ENCODE results near the gene SNRNP25. TPM values are rescaled to one million over a fixed set of nuclear protein-coding genes. Genes with fewer than 3 reads are reported as not detected.
A peak's percentile ranks its signal among the peaks of the same experiment; 100 is the strongest.

The SNRNP25 gene
- total and polyA plus RNA-seq, 2 donors (not counting 3 experiments of a cell fraction or from before 2014, with no cell fraction given), result 41.8 to 49.6 TPM

GRCh38 chr16:76535-77272, 23.1 kb downstream of the SNRNP25 start:
- no peak overlapping the region for H2AFZ ChIP-seq (ENCODE audit: low read depth, low read length)
- FAIRE-seq (peak; percentile 89), DNase-seq (ENCODE audit: low read depth, low spot score) (peak; percentile 75)
- peak overlapping the region; percentile 92 for H3K27ac ChIP-seq (ENCODE audit: insufficient read depth, low read depth, low read length)
- no peaks in the 10 kb centered on the region for H4K20me1 ChIP-seq (replicated peaks; ENCODE audit: control insufficient read depth, extremely low read depth, insufficient read depth, low read length)
- ChIA-PET CTCF (interaction anchor here (1.0 to 18.5 kb wide), 3 partner anchors 11 to 30 kb away, joined by 6 to 790 read pairs (median 63); no protein-coding TSS in a partner anchor), POLR2A (no interaction called here)
- no peaks in the 10 kb centered on the region for H3K9me3 ChIP-seq (replicated peaks; ENCODE audit: control insufficient read depth, insufficient read depth, low read length)
- no TSS peak for BruUV-seq (replicated peaks)
- peaks cover 6% of the 10 kb centered on the region for H3K79me2 ChIP-seq (ENCODE audit: control insufficient read depth, insufficient read depth, low read length)
- H3K36me3 ChIP-seq (ENCODE audit: control insufficient read depth in 2 of 2, extremely low read depth in 1 of 2, insufficient read depth in 2 of 2, low read length in 2 of 2), result peaks cover 4 to 7% of the 10 kb centered on the region in 2 experiments
- intact Hi-C loops (cut with micrococcal nuclease), result loop anchor here (1.0 to 2.0 kb wide), 2 partner anchors 8 to 24 kb away; partner anchors contain the start of genes POLR3K and SNRNP25
- no peaks in the 10 kb centered on the region for H3K27me3 ChIP-seq (ENCODE audit: control insufficient read depth in 2 of 2, insufficient read depth in 2 of 2, low read length in 2 of 2)
- dilution Hi-C loops (cut with MboI; ENCODE audit: extremely low pct_ligation_motif_present, low sequenced_read_pairs), result no loop called here
- TF ChIP-seq POLR2A (IDR thresholded peaks at IDR 0.05; ENCODE audit: low read depth, low read length) (peak; percentile 32), GATA2 (IDR thresholded peaks at IDR 0.05; ENCODE audit: insufficient read depth, insufficient read length, low read depth, low read length) (peak; percentile 89), FOS (IDR thresholded peaks at IDR 0.05; ENCODE audit: borderline replicate concordance, insufficient read depth, low read length) (peak; percentile 87), EZH2 (IDR thresholded peaks at IDR 0.05; ENCODE audit: borderline replicate concordance, low read depth, low read length, severe bottlenecking) (no peak), POLR2AphosphoS5 (IDR thresholded peaks at IDR 0.05; ENCODE audit: insufficient read depth, low read depth, low read length) (peak; percentile 79), MAX (IDR thresholded peaks at IDR 0.05; ENCODE audit: insufficient read depth, insufficient read length) (no peak)
- H3K4me2 ChIP-seq (ENCODE audit: insufficient read depth, low read length), result peak overlapping the region; percentile 50
- H3K4me3 ChIP-seq (replicated peaks in 1 of 3; ENCODE audit: insufficient read depth in 1 of 3, low read depth in 1 of 3, low read length in 3 of 3), result no peak overlapping the region
- peak overlapping the region; percentile 94 for H3K9ac ChIP-seq (replicated peaks; ENCODE audit: extremely low read depth, insufficient read depth, low read length)
- peaks cover 35% of the 10 kb centered on the region for H3K4me1 ChIP-seq (ENCODE audit: control insufficient read depth, extremely low read depth, insufficient read depth, low read length)
- no peaks in the 10 kb centered on the region for H3K9me1 ChIP-seq (replicated peaks; ENCODE audit: control insufficient read depth, extremely low read depth, insufficient read depth, low read length)
